ENCODE measurements around the gene TLE1. TPM values are rescaled to one million over a fixed set of nuclear protein-coding genes. Genes with fewer than 3 reads are reported as not detected.
A peak's percentile ranks its signal among the peaks of the same experiment; 100 is the strongest.
"Not testable (repeated sequence)": the region's sequence is repeated elsewhere in the genome, so short reads cannot be mapped to it uniquely, and the experiment has no call there.

The TLE1 gene
- 65.7 and 92.7 TPM in 2 replicates for total RNA-seq

- peak; percentile 100 for DNase-seq
These were observed at the start of gene TLE1 for GRCh38 chr9:81689343-81690175. TSS of gene TLE1 (minus strand) at chr9:81689547. CDS start at chr9:81688240, 1,307 bp downstream.

- DNase-seq, result peak; percentile 35
These were observed 48.6 kb upstream of the TLE1 start for GRCh38 chr9:81737871-81738507.

- not testable (repeated sequence) for DNase-seq
These were observed 41.2 kb upstream of the TLE1 start for GRCh38 chr9:81730498-81730897.

GRCh38 chr9:81729135-81729534 is 39.8 kb upstream of the TLE1 start:
- no peak for DNase-seq

- peak; percentile 34 for DNase-seq
These were observed 35.0 kb upstream of the TLE1 start for GRCh38 chr9:81724242-81724889.

GRCh38 chr9:81722277-81722676 is 32.9 kb upstream of the TLE1 start:
- DNase-seq, result no peak

- DNase-seq, result peak; percentile 10
These were observed 31.2 kb upstream of the TLE1 start for GRCh38 chr9:81720450-81721086.

- no peak for DNase-seq
These were observed 30.6 kb upstream of the TLE1 start for GRCh38 chr9:81719972-81720371.

GRCh38 chr9:81718244-81718643 is 28.9 kb upstream of the TLE1 start:
- DNase-seq, result no peak

GRCh38 chr9:81717747-81718077 is 28.4 kb upstream of the TLE1 start:
- no peak for DNase-seq

- DNase-seq, result no peak
These were observed 27.9 kb upstream of the TLE1 start for GRCh38 chr9:81717061-81717746.

- no peak for DNase-seq
These were observed 27.1 kb upstream of the TLE1 start for GRCh38 chr9:81716409-81716808.

GRCh38 chr9:81705578-81705977 is 16.2 kb upstream of the TLE1 start:
- DNase-seq, result no peak

- DNase-seq, result no peak
These were observed 5.2 kb upstream of the TLE1 start for GRCh38 chr9:81694541-81694940.

- no peak for DNase-seq
These were observed 4.5 kb upstream of the TLE1 start for GRCh38 chr9:81693671-81694378.

GRCh38 chr9:81690251-81690851 is 1.0 kb upstream of the TLE1 start:
- peak; percentile 50 for DNase-seq

- DNase-seq, result not testable (repeated sequence)
These were observed 329 bp downstream of the TLE1 start for GRCh38 chr9:81689093-81689342.

- DNase-seq, result peak; percentile 45
These were observed 870 bp downstream of the TLE1 start for GRCh38 chr9:81688262-81689092.

GRCh38 chr9:81687521-81688261 is 1.7 kb downstream of the TLE1 start:
- peak; percentile 60 for DNase-seq
